GM21529 (cell line): ENCODE data around the gene CEP57L1.

ENCODE experiments used
- ATAC-seq: cut with Tn5 transposase; IDR thresholded peaks from one replicate; pipeline ENCODE4 v1.9.1; 2021; ENCODE audit not compliant: unreplicated experiment

Gene CEP57L1

GRCh38 chr6:109095036-109095834 is at the start of gene CEP57L1:
TSS of gene CEP57L1 (plus strand) at chr6:109095507. CDS start at chr6:109145222, 49,715 bp downstream.
- peak; percentile 70 for ATAC-seq

GRCh38 chr6:109048176-109048575 is 47.1 kb upstream of the CEP57L1 start:
- ATAC-seq, result no peak

GRCh38 chr6:109048670-109049415 is 46.5 kb upstream of the CEP57L1 start:
- ATAC-seq, result no peak

DNA sequence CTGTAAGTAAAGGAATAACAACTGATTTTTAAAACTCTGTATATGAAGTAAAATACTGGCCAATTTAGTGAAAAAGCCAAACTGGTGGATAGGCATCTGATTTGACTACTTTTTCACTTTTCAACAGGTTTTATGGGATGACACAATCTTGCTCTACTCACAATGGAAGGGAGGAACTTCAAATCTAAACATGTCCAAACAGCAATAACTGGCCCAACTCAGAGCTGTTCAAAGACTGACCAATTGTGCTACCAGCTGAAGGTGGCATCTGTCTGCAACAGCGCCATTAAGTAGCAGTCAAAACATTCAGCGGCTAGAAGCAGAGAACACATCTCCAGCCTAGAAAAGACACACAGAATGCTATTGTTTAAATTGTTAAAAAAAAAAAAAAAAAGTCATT is 45.3 kb upstream of the CEP57L1 start:
- no peak for ATAC-seq

GRCh38 chr6:109050447-109051102 is 44.7 kb upstream of the CEP57L1 start:
- ATAC-seq, result no peak

DNA sequence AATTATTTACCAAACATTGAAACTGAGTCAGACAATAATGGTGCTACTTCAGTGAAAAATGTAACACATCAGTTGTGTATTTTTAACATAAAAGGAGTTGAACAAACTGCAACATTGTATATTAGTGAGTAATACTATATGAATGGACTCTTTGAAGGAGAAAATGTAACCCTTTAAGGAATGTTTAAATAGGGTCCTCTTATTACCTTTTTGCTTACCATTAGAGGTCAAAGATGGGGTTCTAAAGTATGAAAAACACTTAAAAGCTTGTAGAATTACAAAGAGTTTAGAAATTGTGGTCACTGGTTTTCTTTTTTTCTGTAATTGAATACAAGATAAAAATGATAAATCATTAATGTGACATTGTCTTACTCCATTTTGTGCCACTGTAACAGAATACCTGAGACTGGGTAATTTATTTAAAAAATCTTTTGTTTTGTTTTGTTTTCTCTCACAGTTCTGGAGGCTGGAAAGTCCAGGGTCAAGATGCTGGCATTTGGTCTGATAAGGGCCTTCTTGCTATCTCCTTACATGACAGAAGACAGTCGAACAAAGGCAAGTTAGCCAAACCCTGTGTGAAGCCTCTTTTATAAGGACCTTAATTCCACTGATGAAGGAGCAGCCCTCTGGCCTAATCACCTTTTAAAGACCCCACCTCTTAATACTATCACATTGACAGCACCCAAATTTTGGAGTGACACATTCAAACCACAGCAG is 43.8 kb upstream of the CEP57L1 start:
- no peak for ATAC-seq

GRCh38 chr6:109052018-109052651 is 43.2 kb upstream of the CEP57L1 start:
- ATAC-seq, result peak; percentile 56

- ATAC-seq, result no peak
Measured at GRCh38 chr6:109052852-109053251, 42.5 kb upstream of the CEP57L1 start.

GRCh38 chr6:109053336-109053735 is 42.0 kb upstream of the CEP57L1 start:
- no peak for ATAC-seq

GRCh38 chr6:109055771-109056235 is 39.5 kb upstream of the CEP57L1 start:
- ATAC-seq, result no peak

GRCh38 chr6:109056661-109057060 is 38.6 kb upstream of the CEP57L1 start:
- no peak for ATAC-seq

DNA sequence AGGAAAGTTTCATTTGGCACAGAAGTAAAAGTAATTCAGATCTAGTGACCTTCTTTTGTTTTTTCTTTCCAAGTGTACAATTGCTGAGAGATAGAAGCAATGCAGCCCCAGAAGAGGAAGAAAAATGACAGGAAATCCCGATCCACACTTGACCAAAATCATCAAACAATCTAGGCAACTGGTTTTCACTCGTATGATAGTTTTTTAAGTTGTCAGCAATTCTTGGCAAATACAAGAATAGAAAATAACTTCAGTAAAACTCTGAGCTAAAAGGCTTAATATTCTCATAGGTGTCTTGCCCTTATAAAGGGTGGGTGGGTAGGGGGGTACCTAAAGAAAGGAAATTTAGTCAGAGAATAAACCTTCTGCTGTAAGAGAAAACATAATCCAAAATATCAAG is 36.7 kb upstream of the CEP57L1 start:
- no peak for ATAC-seq

DNA sequence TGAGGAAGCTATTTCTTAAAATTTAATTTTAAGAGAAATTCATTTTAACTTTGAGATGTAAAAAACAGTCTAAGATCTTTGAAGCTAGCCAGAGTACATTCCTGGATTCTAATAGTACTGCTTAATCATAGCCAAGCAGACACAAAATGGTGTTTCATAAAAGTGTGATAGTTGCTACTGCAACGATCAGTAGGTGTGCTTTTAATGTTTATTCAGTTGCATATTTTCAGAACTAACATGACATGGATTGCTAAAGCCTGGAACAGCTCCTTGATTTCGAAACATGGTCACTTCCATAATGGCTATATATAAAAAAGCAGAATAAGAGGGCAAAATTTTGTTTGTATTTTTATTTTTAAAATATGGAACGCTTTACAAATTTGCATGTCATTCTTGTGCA is 36.2 kb upstream of the CEP57L1 start:
- no peak for ATAC-seq

GRCh38 chr6:109059571-109060021 is 35.7 kb upstream of the CEP57L1 start:
- no peak for ATAC-seq

DNA sequence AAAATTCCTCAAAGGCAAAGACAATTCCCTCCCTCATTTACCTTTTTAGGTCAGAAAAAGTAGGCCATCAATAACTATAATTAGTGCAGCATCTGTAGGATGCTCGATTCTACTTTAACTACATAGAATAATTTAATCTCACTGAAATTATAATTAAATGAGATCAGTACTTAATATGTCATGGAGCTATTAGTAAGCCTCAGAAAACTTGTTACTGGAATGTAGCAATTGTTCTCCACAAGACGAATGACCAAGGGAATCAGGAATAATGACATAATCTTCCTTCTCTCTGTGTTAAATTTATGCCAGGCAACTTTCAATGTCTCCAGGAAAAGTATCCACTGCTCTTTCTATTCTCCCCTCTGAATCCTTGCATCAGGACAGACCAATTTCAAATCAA is 34.7 kb upstream of the CEP57L1 start:
- no peak for ATAC-seq

DNA sequence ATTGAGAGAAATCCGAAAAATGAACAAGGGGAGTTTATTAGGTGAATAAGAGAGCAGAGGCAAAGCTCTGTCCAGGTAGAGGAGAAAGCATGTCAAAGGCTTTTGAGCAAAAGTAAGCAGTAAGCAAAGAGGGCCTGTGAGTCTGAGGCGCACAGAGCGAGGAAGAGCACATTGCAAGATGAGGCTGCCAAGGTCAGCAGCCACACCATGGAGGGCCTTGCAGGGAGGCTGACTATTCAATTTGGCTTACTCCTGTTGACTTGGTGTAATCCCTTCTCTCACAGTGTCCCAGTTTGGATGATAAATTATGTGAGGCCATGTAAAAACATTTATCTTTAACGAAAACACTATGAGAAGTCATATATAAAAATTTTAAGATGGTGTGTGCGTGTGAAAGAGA is 33.1 kb upstream of the CEP57L1 start:
- no peak for ATAC-seq

DNA sequence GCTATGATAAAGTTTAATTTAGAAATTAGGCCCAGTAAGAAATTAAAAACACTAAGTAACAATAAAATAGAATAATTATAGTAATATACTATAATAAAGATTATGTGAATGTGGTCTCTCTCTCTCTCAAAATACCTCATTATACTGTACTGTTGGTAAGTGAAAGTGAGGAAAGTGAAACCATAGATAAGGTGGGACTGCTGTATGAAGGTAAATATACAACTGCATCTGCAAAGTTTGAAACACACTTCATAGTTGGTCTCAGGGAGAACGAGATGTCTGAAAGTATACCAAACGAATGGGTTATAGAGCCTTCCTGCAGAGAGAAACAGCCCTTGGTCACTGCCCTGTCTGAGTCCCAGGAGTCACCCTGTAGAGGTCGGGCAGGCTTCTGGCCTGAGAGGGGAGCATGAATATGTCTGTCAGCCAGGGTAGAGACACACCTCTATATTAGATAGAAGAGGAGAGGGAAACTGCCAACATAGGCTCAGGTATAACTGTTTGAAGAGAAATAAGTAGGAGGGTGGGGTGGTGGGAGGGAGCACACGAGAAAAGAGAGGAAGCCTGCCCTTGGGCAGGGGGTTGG is 32.4 kb upstream of the CEP57L1 start:
- ATAC-seq, result no peak

GRCh38 chr6:109069746-109070145 is 25.6 kb upstream of the CEP57L1 start:
- no peak for ATAC-seq

- no peak for ATAC-seq
Measured at GRCh38 chr6:109071125-109071917, 24.0 kb upstream of the CEP57L1 start.
